Dedifferentiated amniotic fluid mesenchymal stem cell (primary cell): ENCODE results near the gene TMX2.
"Not testable (repeated sequence)": the region's sequence is repeated elsewhere in the genome, so short reads cannot be mapped to it uniquely, and the experiment has no call there.

Experiments
- DNase-seq: peaks from one replicate; pipeline ENCODE4 v3.0.0-alpha.2; 2016; ENCODE audit errors: extremely low spot score

TMX2 gene, protein sequence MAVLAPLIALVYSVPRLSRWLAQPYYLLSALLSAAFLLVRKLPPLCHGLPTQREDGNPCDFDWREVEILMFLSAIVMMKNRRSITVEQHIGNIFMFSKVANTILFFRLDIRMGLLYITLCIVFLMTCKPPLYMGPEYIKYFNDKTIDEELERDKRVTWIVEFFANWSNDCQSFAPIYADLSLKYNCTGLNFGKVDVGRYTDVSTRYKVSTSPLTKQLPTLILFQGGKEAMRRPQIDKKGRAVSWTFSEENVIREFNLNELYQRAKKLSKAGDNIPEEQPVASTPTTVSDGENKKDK

DNA sequence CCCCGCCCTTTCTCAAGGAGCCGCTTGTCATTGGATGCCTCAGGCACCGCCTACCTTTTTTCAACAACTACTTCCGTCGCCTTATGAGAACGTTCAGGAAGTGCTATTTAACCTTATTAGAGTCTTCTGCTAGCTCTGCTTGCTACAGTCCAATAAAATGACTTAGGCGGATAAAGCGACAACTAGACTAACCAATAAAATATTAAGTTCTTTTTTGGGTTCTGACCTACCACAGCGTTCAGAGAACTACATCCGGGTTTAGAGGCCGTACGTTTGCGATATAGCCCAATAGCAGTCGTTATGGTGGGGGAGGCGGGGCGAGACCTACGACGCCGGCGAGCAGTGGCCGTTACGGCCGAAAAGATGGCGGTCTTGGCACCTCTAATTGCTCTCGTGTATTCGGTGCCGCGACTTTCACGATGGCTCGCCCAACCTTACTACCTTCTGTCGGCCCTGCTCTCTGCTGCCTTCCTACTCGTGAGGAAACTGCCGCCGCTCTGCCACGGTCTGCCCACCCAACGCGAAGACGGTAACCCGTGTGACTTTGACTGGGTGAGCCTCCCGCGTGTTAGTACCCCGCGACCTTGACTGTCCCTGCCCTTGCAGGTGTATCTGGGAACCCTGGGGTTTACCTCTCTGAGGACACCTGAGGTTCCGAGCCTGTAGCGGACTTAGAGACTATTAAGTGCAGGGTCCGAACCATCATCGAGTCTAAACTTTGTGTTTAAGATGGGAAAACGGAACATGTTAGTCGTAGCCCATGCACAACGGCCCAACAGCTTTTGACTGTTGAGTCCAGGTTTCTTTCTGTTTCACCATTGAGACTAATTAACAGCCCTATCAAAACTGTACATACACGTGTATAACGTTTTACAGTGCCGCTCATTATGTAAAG lies at the start of gene TMX2:
TMX2 (plus strand) TSS at position 338 of the 895 bp plus-strand sequence; CDS start at position 364, 26 bp downstream.
- DNase-seq = peak; percentile 99

DNA sequence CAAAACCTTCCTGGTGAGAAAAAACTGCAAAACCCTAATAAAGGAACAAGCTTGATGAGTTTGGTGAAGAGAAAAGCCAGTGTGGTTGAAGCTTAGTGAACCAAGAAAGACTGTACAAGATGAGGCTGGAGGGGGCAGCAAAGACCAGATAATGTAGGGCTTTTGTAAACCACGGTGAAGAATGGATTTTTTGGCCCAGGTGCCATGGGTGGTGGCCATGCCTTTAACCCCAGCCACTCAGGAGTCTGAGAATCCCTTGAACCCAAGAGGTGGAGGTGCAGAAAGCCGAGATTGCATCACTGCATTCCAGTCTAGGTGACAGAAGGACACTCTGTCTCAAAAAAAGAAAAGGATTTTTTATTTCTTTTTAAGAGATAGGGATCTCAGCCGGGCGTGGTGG lies 49.5 kb upstream of the TMX2 start:
- DNase-seq = no peak

DNA sequence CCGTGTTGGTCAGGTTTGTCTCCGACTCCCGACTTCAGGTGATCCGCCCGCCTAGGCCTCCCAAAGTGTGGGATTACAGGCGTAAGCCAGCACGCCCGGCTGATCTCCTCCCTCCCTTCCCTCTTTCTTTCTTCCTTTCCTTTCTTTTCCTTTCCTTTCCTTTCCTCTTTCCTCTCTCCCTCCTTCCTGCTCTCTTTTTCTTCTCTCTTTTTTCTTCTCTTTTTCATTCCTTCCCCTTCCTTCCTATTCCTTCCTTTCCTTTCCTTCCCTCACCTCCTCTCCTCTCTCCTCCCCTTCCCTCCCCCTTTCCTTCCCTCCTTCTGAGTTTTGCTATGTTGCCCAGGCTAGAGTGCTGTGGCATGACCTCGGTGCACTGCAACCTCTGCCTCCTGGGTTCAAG lies 48.4 kb upstream of the TMX2 start:
- no peak for DNase-seq

DNA sequence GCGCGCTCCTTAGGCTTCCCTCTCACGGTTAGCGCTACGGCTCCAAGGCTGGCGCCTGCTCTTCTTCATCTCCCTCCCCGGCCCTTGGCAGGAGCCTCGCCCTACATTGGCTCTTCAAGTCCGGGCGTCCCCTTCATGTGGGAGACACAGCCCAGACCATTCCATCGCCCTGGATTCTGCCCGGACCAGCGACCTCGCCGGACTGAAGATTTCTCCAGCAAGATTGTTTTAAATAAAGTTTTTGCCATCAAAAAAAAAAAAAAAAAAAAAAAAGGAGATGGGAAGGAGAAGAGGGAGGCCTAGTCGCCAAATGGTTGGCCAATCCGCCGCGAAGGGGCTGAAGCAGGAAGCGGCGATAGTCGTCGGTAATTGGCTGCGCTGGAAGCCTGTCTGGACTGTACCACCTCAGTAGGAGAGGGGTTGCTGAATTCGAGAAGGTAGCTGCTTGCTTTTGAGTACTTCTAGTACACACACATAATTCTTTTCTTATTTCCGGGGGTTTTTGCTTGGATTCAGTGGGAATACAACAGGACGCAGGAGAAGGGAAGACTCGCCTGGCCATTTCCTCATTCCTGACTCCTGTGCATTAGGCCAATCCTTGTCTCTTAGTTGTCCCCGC lies 45.2 kb upstream of the TMX2 start:
- peak; percentile 99 for DNase-seq

DNA sequence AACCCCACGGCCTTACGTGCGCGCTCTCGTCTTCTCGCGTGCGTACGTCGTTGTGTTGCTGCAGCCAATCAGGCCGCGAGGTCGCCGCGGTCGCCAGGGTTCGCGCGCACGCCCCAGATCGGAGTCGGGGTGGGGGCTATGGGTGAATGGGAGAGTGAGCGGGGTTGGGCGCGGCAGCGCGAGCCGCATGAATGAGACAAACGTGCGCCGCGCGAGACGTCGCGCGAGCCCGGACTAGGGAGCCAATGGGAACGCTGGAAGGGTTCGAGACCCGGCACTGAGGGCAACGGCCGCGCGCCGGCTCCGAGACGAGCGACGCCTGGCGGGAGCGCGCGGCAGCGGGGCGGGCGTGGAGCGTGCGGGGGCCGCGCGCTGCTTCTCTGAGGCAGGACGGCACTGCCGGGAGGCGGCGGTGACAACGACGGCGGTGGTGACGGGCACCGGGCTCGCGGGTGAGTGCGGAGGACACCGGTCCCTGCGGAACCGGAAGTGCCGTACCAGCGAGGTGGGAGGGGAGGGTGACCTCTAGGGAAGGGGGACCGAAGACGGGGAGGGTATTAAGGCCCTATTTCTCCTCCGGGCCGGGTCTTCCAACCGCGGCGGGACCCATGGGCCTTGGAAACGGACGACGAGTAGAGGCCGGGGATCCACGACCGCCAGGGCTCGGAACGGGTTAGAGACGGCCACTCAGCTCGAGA lies 44.5 kb upstream of the TMX2 start, which contains the start of gene ZDHHC5:
ZDHHC5 (plus strand) TSS at position 379 of the 698 bp plus-strand sequence. CDS start 4,977 bp downstream, outside the sequence.
- peak; percentile 99 for DNase-seq

DNA sequence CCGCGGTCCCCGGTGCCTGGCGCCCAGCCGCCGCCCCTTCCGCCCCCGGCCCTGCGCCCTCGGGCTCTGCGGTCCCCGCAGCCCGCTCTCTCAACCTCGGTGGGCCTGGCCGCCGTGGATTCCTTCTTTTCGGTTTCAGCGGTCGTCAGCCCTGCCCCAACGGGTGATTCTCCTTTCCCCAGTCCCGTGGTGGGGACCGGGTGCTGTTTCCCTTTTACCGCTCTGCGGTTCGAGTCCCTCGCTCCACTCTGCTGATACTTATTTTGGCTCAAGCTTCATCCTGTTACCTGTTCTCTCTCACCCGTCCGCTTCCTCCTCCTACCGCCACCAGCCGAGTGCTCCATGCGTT lies 44.0 kb upstream of the TMX2 start:
- no peak for DNase-seq

DNA sequence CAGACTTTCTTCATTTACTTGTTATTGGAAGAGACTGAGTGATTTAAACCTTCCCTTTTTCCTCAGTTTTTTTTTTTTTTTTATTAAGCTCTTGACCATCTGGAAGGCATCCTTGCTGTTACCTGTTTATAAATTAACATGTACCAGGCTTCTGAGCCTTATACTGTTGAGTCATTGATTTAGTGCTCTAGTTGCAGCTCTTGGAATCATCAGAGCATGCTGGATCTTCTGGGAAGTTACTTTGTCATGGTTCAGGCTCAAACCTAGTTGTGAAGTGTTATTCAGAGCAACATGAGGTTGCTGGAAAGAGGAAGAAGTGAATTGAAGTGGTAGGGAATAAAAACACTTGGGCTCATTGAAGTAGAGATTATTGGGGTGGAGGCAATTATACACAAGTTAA lies 38.1 kb upstream of the TMX2 start:
- no peak for DNase-seq

DNA sequence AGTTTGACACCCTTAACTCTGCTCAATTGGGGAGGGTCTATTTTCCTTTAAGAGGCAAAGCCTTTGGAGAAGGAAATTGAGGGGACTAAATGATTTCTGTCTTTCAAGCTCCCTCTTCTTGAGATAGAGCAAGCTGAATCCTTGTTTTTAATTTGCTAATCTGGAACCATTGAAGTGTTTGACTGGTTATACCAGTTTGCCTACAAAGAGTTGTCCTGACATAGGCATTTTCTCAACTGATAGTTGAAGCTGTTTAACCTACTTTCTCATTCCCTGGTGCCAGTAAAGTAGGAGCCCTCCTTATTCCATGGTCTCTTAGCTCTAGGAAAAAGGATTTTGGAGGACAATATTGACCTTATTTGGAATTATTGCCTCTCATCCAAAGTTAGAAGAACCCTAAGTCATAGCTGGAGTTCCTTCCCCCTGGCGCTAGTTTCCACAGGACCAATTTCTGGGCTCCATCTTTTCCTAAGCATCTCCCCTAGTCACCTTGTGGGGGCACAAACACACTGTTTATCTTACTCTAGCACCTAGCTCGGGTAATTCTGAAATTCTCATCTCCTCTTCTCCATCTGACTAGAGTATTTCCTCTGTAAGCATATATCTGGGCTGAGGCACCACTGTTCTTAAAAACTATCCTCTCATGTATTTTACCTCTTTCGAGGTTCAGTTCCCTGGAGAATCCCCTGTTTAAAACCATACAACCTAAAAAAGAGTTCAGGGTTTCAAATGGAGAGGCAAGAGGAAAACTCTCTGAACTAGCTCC lies 37.0 kb upstream of the TMX2 start:
- DNase-seq = no peak

DNA sequence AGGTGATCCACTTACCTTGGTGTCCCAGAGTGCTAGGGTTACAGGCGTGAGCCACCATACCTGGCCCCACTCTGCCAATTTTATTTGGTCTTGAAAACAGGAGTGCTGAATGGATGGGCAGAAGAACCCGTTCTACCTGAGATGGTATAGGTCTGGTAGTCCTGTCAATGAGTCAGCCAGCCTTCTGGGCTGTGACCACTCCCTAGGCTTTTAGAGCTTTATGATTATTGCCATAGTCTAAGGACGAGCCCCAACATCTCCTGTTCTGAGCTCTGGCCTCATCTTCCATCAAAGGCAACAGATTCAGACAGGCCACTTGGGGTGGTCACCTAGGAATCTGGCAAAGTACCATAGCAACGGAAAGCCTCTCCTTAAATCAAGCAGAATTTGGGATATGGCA lies 33.0 kb upstream of the TMX2 start:
- DNase-seq = no peak

DNA sequence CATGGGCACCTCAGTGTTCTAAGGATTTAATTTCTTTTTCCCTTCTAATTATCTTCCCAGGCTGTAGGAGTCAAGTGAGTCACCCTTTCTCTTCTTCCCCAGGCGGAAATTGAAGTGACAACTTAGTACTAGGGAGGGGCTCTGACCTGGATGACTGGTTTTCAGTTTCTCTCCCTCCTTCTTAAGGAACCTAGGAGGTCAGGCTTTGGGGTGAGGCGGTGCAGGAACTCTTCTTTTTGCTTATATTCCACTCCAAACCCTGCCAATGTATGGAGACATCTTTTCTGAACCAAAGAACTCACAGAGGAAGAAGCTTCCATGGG lies 31.9 kb upstream of the TMX2 start:
- DNase-seq = no peak

DNA sequence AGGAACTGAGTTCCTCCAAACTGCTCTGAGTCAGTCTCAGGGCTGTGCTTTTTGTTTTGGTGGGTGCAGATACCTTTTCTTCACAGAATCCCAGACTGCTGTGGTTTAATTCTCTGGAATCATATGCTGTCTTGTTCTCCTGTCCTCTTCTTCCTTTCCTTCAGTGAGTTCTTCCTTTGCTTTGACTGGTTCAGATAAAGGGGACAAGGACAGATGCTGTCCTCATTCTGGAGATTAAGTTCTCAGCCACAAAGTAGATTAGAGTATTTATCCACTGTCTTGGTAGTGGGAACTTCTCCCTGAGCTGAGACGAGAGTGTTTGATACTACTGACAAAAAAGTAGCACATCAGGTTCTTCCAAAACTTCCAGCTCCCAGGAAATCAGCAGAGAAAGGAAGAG lies 31.2 kb upstream of the TMX2 start:
- no peak for DNase-seq

DNA sequence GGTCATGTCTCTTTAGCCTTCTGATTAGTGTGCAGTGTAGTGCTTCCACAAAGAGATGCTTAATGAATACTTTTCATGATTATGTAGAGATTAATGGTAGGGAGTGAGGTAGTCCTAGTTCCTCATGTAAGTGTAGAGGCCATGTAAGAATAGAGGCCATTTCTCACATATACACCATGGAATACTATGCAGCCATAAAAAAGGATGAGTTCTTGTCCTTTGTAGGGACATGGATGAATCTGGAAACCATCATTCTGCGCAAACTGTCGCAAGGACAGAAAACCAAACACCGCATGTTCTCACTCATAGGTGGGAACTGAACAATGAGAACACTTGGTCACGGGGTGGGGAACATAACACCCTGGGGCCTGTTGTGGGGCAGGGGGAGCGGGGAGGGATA lies 21.9 kb upstream of the TMX2 start:
- DNase-seq = not testable (repeated sequence)

DNA sequence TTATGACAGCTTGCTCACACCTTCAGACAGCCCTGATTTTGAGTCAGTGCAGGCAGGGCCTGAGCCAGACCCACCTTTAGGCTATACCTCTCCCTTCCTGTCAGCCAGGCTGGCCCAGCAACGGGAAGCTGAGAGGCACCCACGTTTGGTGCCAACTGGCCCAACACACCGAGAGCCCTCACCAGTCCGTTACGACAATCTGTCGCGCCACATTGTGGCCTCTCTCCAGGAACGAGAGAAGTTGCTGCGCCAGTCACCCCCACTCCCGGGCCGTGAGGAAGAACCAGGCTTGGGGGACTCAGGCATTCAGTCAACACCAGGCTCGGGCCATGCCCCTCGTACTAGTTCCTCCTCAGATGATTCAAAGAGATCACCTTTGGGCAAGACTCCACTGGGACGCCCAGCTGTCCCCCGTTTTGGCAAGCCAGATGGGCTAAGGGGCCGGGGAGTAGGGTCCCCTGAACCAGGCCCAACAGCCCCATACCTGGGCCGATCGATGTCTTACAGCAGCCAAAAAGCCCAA lies 13.5 kb upstream of the TMX2 start:
- no peak for DNase-seq

DNA sequence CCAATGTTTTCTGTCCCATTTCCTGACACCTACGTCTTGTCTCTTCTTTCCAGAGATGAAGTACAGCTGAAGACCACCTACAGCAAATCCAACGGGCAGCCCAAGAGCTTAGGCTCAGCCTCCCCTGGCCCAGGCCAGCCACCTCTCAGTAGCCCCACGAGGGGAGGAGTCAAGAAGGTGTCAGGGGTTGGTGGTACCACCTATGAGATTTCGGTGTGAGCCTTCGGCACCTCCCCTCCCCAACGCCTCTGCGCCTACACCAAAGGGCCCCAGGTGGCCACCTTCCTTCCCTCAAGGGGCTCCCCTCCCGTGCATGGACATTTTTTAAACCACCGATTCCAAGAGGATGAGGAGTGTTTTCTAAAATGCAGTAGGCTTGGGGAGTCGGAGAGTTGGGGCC lies 12.6 kb upstream of the TMX2 start:
- DNase-seq = no peak

DNA sequence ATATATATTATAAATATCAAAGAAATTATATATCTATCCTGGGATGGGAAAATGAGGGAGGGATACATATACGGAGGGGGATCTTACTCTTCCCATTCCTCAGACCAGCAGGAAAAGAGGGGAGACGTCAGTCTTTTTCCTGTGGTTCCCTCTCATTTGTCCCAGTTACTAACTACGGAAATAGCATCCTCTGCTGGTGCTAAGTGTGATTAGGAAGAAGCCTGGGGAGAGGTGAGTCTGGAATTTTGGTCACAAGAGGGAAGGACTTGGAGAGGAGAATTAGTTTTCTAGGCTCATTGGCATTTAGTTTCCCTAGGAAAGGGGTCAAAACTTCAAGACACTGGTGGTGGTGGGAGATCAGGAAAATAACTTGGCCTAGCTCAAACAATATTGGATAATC lies 12.0 kb upstream of the TMX2 start:
- DNase-seq = no peak

DNA sequence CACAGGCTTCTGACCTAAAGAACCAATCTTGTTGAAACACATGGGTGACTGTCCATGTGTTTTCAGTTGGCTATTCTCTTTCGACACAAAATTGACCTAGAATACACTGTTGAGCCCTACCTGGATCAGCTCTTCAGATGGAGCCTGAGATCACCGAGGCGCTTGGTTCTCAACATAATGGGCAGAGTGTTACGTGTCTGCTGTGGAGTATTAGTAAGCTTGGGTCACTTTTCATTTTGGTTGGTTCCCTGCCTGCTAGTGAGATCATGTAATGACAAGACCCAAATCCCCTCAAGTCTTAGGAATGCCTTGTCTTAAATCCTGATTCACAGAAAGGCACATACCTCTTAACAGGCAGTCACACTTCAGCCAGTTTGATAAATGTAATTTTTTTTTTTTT lies 9.1 kb upstream of the TMX2 start:
- no peak for DNase-seq

DNA sequence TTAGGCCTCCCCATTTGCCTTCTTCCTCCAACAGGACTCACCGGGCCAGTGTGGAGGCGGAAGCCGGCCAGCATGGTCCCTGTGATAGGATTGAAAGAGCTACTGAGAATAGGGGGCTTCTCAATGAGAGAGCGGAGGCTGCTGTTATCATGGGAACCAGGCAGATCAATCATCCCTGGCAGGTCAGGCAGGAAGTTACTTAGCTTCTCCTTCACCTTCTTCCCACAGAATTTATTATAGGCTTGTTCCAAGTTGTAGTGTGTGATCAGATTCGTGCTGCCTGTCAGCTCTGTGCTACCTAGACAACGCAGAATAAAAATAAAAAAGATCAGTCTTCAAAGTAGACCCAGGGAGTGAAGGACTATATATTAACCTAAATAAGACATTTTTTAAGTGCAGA lies 7.5 kb upstream of the TMX2 start:
- DNase-seq = no peak

DNA sequence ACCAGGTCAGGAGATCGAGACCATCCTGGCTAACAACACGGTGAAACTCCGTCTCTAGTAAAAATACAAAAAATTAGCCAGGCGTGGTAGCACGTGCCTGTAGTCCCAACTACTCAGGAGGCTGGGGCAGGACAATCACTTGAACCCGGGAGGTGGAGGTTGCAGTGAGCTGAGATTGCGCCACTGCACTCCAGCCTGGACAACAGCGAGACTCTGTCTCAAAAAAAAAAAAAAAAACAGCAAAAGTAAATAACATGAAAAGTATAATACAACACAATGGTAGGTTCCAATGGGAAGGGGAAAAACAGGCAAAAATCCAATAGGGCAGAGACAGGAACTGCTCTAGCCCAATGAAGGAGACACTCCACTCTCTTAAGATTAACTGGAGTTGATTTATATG lies 7.0 kb upstream of the TMX2 start:
- not testable (repeated sequence) for DNase-seq

DNA sequence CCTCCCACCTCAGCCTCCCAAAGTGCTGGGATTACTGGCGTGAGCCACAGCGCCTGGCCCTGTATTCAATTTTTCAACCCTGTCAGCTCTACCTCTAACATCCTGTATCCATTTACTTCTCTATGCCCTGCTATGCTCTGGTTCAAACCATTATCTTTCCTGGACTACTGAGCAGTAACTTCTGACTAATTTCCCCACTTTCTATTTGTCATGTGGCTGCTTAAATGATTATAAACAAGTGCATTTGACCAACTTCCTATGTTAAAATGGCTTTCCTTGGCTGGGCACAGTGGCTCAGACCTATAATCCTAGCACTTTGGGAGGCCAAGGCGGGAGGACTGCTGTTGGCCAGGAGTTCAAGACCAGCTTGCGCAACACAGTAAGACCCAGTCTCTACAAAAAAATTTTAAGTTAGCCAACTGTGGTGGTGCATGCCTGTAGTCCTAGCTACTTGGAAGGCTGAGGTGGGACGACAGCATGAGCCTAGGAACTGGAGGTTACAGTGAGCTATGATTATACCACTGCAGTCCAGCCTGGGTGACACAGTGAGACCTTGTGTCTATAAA lies 2.5 kb upstream of the TMX2 start:
- DNase-seq = no peak

DNA sequence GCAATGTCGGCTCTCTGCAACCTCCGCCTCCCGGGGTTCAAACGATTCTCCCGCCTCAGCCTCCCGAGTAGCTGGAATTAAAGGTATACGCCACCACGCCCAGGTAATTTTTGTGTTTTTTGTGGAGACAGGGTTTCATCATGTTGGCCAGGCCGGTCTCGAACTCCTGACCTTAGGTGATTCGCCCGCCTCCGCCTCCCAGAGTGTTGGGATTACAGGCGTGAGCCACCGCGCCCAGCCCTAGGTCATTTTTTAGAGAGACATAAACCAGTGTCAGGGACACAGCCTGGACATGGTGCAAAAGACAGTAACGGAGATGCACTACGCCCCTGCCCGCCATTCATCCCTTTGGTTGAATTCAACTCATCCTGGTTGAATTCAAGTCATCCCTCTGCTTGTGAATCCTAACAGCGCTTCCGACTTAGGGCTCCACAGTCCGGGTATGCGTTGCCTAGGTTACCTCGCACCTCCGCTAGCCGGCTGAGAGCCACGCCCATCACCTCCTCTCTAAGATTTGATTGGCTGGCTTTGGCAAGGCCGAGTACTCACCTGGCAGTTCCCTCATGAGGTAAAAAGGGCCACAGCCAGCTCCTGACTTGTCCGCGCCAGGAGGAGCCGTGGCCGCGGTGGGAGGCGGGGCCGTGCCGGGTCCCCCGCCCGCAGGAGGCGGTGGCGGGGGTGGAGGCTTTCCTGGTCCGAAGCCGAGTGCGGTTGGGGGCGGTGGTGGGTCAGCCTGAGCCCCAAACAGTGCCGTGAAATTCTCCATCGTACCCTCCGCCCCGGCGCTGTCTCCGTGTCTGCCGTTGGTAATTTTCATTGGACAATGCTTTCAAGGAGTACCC lies 758 bp upstream of the TMX2 start, which contains the start of gene MED19:
MED19 (minus strand) TSS at position 802 of the 842 bp plus-strand sequence; CDS start at position 766, 36 bp downstream.
- DNase-seq = peak; percentile 20
